ENCODE results near the gene ZNF865. TPM values are rescaled to one million over a fixed set of nuclear protein-coding genes. Genes with fewer than 3 reads are reported as not detected.
A peak's percentile ranks its signal among the peaks of the same experiment; 100 is the strongest.

ZNF865 gene
- total RNA-seq, 2 donors from 2014 or later, result 6.5 to 14.8 TPM

GRCh38 chr19:55650602-55651230 lies 45.3 kb downstream of the ZNF865 start:
- Histone ChIP-seq H3K9me3 (no peaks in the 10 kb centered on the region), H3K36me3 (replicated peaks in 1 of 2; ENCODE audit: insufficient read depth in 1 of 2, low read depth in 2 of 2) (no peaks in the 10 kb centered on the region), H3K4me1 (peaks cover 32% of the 10 kb centered on the region), H3K27ac (no peak overlapping the region), H3K4me3 (no peak overlapping the region), H3K27me3 (no peaks in the 10 kb centered on the region)
- no peak for DNase-seq
- intact Hi-C loops (cut with DNase I), result no loop called here
- TF ChIP-seq POLR2A (IDR thresholded peaks at IDR 0.05) (no peak), CTCF (IDR thresholded peaks at IDR 0.05) (no peak)
- no peak for ATAC-seq
- WGBS, 2 donors, result 81 to 90% methylated on average over 9 to 16 of the region's 17 CpGs

- intact Hi-C loops (cut with DNase I), result no loop called here
- H3K4me1 ChIP-seq, result peaks cover 38% of the 10 kb centered on the region
- ATAC-seq (no peak), DNase-seq (no peak)
- no peaks in the 10 kb centered on the region for H3K9me3 ChIP-seq
- 83 to 88% methylated on average over 16 to 17 of the region's 18 CpGs for WGBS, 2 donors
- H3K36me3 ChIP-seq (replicated peaks in 1 of 2; ENCODE audit: insufficient read depth in 1 of 2, low read depth in 2 of 2), result no peaks in the 10 kb centered on the region
- no peak overlapping the region for H3K4me3 ChIP-seq
- no peak for TF ChIP-seq POLR2A (IDR thresholded peaks at IDR 0.05)
- TF ChIP-seq CTCF (IDR thresholded peaks at IDR 0.05), result no peak
- no peak overlapping the region for H3K27ac ChIP-seq
- H3K27me3 ChIP-seq, result no peaks in the 10 kb centered on the region
These were observed 45.8 kb downstream of the ZNF865 start for GRCh38 chr19:55651236-55651635.

GRCh38 chr19:55652311-55653128 lies 47.1 kb downstream of the ZNF865 start:
- Histone ChIP-seq H3K36me3 (replicated peaks in 1 of 2; ENCODE audit: insufficient read depth in 1 of 2, low read depth in 2 of 2) (no peaks in the 10 kb centered on the region), H3K9me3 (no peaks in the 10 kb centered on the region), H3K4me1 (peaks cover 42% of the 10 kb centered on the region), H3K27me3 (no peaks in the 10 kb centered on the region), H3K4me3 (no peak overlapping the region), H3K27ac (peak overlapping the region in 1 of 4 donors; percentile 99)
- intact Hi-C loops (cut with DNase I), result no loop called here
- 82 to 85% methylated on average over 52 to 67 of the region's 71 CpGs for WGBS, 2 donors
- TF ChIP-seq POLR2A (IDR thresholded peaks at IDR 0.05) (no peak), CTCF (IDR thresholded peaks at IDR 0.05) (no peak)
- ATAC-seq (no peak), DNase-seq (no peak)

GRCh38 chr19:55653651-55654322 lies 48.3 kb downstream of the ZNF865 start:
- Histone ChIP-seq H3K27ac (peak overlapping the region; percentile 99 to 100 (median 99)), H3K4me1 (peaks cover 47% of the 10 kb centered on the region), H3K9me3 (no peaks in the 10 kb centered on the region), H3K4me3 (peak overlapping the region in 1 of 2 donors; percentile 31), H3K27me3 (no peaks in the 10 kb centered on the region), H3K36me3 (replicated peaks in 1 of 2; ENCODE audit: insufficient read depth in 1 of 2, low read depth in 2 of 2) (no peaks in the 10 kb centered on the region)
- intact Hi-C loops (cut with DNase I), result no loop called here
- 0 to 1% methylated on average over 39 to 57 of the region's 57 CpGs for WGBS, 2 donors
- TF ChIP-seq POLR2A (IDR thresholded peaks at IDR 0.05) (peak in 2 of 3 donors; percentile 85 to 95), CTCF (IDR thresholded peaks at IDR 0.05) (peak; percentile 97 to 100 (median 100))
- ATAC-seq, result peak; percentile 68
- peak; percentile 98 to 99 (median 99) for DNase-seq

Data from body of pancreas (tissue), 4 donors.